Activated naive CD4-positive, alpha-beta T cell treated with anti-CD3 and anti-CD28 coated beads, Interleukin-2, amount 10 ng/mL, durations not matched to agents 7 days and 5 days (primary cell): ENCODE data around the gene TXNL4A.

Experiments
- CTCF ChIA-PET: fragments of 350-600 bp; sonication (Branson Sonifier 250); formaldehyde crosslinking; loops from one replicate; lab custom pipeline; 2021; ENCODE audit warnings: antibody characterized with exemption; lab: Charles Lee
- DNase-seq: peaks from one replicate; pipeline ENCODE4 v3.0.0-alpha.2; 2020
- H3K27ac Mint-ChIP-seq: one replicate; pipeline ENCODE4 v1.8.0; 2021; ENCODE audit warnings: mild to moderate bottlenecking, moderate library complexity, mixed read lengths
- H3K27me3 Mint-ChIP-seq: one replicate; pipeline ENCODE4 v1.8.0; 2021; ENCODE audit warnings: mild to moderate bottlenecking, mixed read lengths
- H3K36me3 Mint-ChIP-seq: one replicate; pipeline ENCODE4 v1.8.0; 2021; ENCODE audit warnings: mixed read lengths
- H3K4me1 Mint-ChIP-seq: one replicate; pipeline ENCODE4 v1.8.0; 2021; ENCODE audit warnings: mixed read lengths
- H3K4me3 Mint-ChIP-seq: one replicate; pipeline ENCODE4 v1.8.0; 2021; ENCODE audit warnings: mild to moderate bottlenecking, moderate library complexity, mixed read lengths
- H3K9me3 Mint-ChIP-seq: one replicate; pipeline ENCODE4 v1.8.0; 2021; ENCODE audit warnings: mixed read lengths

TXNL4A gene

DNA sequence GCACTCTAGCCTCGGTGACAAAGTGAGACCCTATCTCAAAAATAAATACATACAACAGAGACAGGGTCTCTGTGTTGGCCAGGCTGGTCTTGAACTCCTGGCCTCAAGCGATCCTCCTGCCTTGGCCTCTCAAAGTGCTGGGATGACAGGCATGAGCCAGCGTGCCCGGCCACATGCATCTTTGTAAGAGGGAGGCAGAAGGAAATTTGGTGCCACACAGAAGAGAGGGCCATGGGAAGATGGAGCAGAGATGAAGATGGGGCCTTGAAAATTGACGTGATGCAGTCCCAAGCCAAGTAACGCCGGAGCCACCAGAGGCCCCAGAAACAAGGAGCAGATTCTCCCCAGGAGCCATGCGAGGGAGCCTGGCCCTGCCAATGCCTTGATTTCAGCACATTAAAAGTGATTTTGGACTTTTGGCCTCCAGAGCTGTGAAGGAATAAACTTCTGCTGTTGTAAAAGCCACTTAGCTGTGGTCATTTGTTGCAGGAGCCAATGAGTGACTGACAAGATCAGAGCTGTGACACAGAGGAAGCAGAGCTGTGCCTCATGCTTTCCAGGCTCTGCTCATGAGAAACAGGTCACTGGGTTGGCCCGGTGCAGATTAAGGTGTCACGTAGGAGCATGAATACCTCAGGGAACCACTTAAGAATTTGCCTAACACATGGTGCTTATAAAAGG, 34.3 kb downstream of the TXNL4A start:
- H3K27me3 Mint-ChIP-seq = peaks cover 34% of the 10 kb centered on the region
- DNase-seq = no peak
- H3K9me3 Mint-ChIP-seq = no peaks in the 10 kb centered on the region
- H3K27ac Mint-ChIP-seq = no peak overlapping the region
- H3K4me3 Mint-ChIP-seq = no peak overlapping the region
- CTCF ChIA-PET = interaction anchor here (1.2 kb wide), 1 partner anchor 29 kb away, joined by 4 read pairs; no protein-coding TSS in a partner anchor
- peaks cover 16% of the 10 kb centered on the region for H3K4me1 Mint-ChIP-seq
- H3K36me3 Mint-ChIP-seq = peaks cover 5% of the 10 kb centered on the region

- Mint-ChIP-seq H3K4me3 (no peak overlapping the region), H3K27ac (no peak overlapping the region), H3K9me3 (no peaks in the 10 kb centered on the region), H3K27me3 (peaks cover 34% of the 10 kb centered on the region), H3K36me3 (peaks cover 9% of the 10 kb centered on the region), H3K4me1 (peaks cover 26% of the 10 kb centered on the region)
- DNase-seq = no peak
- CTCF ChIA-PET = no interaction called here
These were observed 35.3 kb downstream of the TXNL4A start for GRCh38 chr18:79952996-79953559.

DNA sequence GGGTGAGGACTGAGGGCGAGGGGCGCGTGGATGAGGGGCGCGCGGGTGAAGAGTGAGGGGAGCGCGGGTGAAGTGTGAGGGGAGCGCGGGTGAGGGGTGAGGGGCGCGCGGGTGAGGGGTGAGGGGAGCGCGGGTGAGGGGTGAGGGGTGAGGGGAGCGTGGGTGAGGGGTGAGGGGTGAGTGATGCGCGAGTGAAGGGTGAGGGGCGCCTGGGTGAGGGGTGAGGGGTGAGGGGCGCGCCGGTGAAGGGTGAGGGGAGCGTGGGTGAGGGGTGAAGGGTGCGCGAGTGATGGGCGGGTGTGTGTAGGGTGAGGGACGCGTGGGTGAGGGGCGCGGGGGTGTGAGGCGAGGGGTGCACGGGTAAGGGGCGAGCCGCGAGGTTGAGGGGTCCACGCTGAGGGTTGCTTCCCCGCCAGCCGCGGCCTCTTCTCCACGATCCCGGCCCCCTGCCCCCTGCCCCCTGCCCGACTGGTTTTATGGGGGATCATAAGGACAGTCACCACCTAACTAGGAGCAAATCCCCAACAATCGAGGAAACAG, 35.8 kb downstream of the TXNL4A start:
- DNase-seq = no peak
- no peak overlapping the region for H3K27ac Mint-ChIP-seq

DNA sequence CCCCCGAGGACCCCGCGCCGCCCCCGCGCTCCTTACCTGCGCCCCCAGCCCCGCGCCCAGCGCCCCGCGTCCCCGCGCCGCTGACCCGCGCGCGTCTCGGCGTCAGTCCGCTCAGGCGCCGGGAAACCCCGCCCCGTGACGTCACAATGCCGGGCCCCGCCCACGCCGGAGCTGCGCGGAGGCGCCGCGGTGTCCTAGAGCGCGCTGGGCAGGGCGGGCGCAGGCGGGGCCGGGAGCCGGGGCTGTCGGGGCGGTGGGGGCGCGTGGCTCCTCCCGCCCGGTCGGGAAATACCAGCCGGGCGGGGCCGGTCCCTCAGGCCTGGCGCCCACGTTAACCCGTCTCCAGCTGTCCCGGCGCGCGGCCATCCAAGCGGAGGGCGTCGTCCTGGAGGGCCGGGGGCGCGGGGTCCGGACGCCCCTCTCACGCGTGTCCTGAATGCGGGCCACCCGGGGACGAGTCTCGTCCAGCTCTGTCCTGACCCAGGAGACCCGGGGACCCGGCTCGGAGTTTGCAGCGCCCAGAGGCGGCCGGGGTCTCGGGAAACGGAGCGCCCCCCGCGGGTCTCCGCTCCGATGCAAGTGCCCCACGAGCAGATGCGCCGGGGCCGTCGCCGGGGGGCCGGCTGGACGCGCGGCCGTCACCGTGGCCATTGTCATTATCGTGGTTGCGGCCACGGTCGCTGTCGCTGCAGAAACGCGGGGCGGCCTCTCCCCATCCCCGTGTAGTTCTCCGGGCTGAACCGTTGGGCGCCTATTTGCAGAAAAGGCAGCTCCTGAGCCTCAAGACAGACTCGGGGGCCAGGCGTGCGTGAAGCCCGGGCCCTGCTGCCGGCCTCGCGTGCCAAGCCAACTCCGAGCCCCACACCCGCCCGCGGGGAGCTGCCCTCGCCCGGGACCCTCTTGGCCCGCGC, 36.6 kb downstream of the TXNL4A start, which contains the start of gene SLC66A2:
TSS of gene SLC66A2 (minus strand) at position 109 of the 911 bp plus-strand sequence. CDS start 727 bp downstream, outside the sequence.
- Mint-ChIP-seq H3K4me1 (peaks cover 29% of the 10 kb centered on the region), H3K36me3 (peaks cover 13% of the 10 kb centered on the region), H3K27me3 (peaks cover 34% of the 10 kb centered on the region), H3K9me3 (no peaks in the 10 kb centered on the region), H3K4me3 (peak within 1 kb of the TSS; percentile 83), H3K27ac (peak within 1 kb of the TSS; percentile 76)
- CTCF ChIA-PET = no interaction called here
- DNase-seq = peak; percentile 96

More for the DNA sequence above, 35.8 kb downstream of the TXNL4A start:
- peaks cover 26% of the 10 kb centered on the region for H3K4me1 Mint-ChIP-seq
- H3K9me3 Mint-ChIP-seq = no peaks in the 10 kb centered on the region
- CTCF ChIA-PET = no interaction called here
- peaks cover 34% of the 10 kb centered on the region for H3K27me3 Mint-ChIP-seq
- H3K4me3 Mint-ChIP-seq = peak overlapping the region; percentile 40
- peaks cover 9% of the 10 kb centered on the region for H3K36me3 Mint-ChIP-seq

DNA sequence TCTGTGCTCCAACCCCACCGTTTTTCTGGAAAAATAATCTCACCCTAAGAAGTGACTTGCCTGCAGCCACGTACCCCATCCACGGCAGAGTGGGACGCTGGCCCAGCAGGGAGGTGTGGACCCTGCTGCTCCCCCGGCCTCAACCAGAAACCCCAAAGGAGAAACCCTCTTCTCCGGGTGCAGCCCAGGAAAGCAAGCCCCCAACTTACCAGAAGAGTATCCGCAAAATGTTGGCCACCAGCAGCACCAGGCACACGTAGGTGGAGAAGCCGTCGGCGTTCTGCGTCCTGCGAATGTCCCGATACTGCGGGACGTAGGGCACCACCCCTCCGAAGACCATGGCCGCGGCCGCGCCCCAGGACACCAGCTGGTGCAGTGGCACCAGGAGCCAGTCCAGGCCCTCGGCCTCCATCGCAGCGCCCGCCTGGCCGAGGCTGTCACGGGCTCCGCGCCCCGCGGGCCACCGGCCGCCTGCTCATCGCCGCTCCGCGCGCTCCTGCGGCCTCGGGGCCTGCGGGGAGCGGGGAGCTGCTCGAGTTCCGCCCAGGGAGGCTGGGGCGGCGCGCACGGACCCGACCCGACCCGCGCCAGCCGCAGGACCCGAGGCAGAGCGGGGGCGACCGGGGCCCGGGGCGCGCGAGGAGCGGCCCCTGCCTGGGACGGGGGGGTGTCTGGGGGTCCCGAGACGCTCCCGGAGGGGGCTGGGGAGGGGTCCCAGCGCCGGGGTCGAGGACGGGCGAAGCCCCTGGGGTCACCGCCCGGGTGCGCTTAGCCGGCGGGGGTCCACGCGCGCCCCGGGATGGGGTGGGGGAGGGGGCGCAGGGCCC, 37.6 kb downstream of the TXNL4A start:
- Mint-ChIP-seq H3K9me3 (no peaks in the 10 kb centered on the region), H3K27ac (peak overlapping the region; percentile 76), H3K4me1 (peaks cover 34% of the 10 kb centered on the region), H3K36me3 (peaks cover 13% of the 10 kb centered on the region), H3K4me3 (peak overlapping the region; percentile 83), H3K27me3 (peaks cover 28% of the 10 kb centered on the region)
- CTCF ChIA-PET = no interaction called here
- peak; percentile 51 for DNase-seq

GRCh38 chr18:79949697-79950487, 38.5 kb downstream of the TXNL4A start:
- Mint-ChIP-seq H3K4me1 (peaks cover 38% of the 10 kb centered on the region), H3K4me3 (peak overlapping the region; percentile 83), H3K27ac (peak overlapping the region; percentile 76), H3K36me3 (peaks cover 13% of the 10 kb centered on the region), H3K9me3 (no peaks in the 10 kb centered on the region), H3K27me3 (peaks cover 21% of the 10 kb centered on the region)
- no peak for DNase-seq
- CTCF ChIA-PET = no interaction called here

DNA sequence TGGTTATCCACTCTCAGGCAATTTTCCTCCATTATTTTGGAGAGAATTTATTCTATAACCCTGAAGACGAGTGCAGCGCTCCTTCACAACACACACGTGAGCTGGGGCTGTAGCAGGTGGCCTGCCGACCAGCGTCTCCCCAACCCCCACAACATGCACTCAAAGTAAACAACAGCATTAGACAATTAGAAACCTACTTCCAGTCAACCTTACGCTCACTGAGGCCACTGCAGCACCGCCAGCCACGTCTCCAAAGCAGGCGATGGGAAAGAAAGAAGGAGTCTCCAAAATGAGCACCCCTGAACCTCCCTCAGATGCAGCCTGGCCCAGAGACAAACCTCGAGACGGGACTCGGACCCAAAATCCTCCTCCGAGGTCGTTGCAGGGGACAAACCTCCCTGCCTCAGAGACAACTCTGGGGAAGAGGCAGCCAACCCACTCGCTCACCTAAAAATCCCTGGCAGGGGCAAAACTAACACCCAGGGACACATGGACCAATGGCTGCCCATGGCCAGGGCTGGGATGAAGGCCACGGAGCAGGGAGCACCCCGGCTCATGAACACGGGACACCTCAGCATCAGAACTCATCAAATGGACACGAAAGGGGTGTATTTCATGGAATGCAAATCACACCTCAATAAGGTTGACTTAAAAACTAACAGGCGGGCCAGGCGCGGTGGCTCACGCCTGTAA, 39.5 kb downstream of the TXNL4A start:
- Mint-ChIP-seq H3K27me3 (peaks cover 12% of the 10 kb centered on the region), H3K4me3 (peak overlapping the region; percentile 83), H3K4me1 (peaks cover 49% of the 10 kb centered on the region), H3K36me3 (peaks cover 13% of the 10 kb centered on the region), H3K9me3 (no peaks in the 10 kb centered on the region), H3K27ac (peak overlapping the region; percentile 76)
- CTCF ChIA-PET = no interaction called here
- no peak for DNase-seq

DNA sequence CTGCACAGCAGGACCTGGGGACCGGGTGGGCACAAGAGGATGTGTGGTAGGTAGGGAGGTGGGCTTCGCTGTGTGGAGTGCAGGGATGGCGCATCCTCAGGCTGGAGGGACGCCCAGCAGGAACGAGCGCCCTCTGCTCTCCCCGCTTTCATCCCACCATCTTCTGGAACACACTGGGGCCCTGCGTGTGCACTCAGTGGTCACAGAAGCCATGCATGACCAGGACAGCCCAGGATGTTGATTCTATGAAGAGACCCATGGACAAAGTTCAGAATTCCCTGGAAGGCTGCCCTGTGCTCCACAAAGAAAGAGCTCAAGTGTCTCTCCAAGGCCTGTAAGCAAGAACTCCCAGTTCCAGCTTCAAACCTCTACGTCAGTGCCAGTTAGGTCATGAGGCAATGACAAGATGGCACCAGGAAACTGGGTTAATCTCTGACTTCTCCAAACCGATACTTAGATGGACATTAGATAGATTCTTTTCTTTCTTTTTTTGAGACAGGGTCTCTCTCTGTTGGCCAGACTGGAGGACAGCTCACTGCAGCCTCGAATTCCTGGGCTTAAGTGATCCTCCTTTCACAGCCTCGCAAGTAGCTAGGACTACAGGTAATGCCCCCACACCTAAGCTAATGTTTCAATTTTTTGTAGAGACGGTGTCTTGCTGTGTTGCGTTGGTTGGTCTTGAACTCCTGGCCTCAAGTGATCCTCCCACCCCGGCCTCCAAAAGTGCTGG, 40.3 kb downstream of the TXNL4A start:
- CTCF ChIA-PET = no interaction called here

GRCh38 chr18:79947054-79947755, 41.2 kb downstream of the TXNL4A start:
- Mint-ChIP-seq H3K4me3 (no peak overlapping the region), H3K27me3 (no peaks in the 10 kb centered on the region), H3K4me1 (peaks cover 49% of the 10 kb centered on the region), H3K27ac (no peak overlapping the region), H3K36me3 (peaks cover 18% of the 10 kb centered on the region), H3K9me3 (no peaks in the 10 kb centered on the region)
- CTCF ChIA-PET = no interaction called here
- no peak for DNase-seq

More for the DNA sequence above, 40.3 kb downstream of the TXNL4A start:
- Mint-ChIP-seq H3K27me3 (peaks cover 4% of the 10 kb centered on the region), H3K36me3 (peaks cover 13% of the 10 kb centered on the region), H3K4me1 (peaks cover 49% of the 10 kb centered on the region), H3K9me3 (no peaks in the 10 kb centered on the region), H3K27ac (no peak overlapping the region), H3K4me3 (no peak overlapping the region)
- no peak for DNase-seq

DNA sequence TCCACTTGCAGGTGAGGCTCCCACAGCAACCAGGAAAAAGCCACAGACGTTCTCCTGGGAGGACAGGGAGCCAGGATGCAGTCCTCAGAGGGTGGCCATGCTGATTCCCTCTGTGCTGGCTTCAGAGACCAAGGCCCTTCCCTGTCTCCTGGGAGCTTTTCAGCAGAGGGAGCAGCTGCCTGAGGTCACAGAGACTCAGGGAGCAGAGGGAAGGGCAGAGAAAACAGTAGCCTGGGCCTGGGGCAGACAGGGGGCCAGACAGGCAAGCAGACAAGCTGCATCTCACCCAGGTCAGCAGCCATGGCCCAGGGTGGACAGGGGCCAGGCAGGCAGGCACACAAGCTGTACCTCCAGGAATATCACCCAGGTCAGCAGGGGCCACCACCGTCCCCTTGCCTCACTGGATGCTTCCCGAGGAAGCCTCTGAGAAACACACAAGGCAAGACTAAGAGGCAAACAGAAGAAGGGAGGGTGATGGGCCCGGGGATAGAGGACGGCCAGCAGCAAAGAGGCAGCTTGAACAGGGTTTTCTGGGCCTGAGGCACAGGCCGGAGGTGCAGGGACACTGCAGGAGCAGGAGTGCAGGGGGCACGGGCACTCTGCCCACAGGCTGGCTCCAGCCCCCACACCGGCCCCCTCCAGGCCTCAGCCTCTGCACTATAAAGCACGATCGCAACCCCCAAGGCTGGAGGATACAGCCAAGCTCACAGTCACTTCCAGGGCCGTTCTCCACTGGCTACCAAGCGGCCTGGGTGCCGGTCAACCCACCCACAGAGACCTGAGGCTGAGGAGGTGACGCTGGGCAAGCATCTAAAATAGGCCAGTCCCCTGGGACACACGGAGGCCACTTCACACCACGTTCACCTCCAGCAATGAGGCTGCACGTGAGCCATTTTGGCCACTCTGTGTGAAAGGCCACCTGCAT, 43.0 kb downstream of the TXNL4A start:
- CTCF ChIA-PET = no interaction called here
- Mint-ChIP-seq H3K27ac (peak overlapping the region; percentile 24), H3K9me3 (no peaks in the 10 kb centered on the region), H3K4me1 (peaks cover 46% of the 10 kb centered on the region), H3K27me3 (no peaks in the 10 kb centered on the region), H3K36me3 (peaks cover 29% of the 10 kb centered on the region), H3K4me3 (no peak overlapping the region)
- no peak for DNase-seq

DNA sequence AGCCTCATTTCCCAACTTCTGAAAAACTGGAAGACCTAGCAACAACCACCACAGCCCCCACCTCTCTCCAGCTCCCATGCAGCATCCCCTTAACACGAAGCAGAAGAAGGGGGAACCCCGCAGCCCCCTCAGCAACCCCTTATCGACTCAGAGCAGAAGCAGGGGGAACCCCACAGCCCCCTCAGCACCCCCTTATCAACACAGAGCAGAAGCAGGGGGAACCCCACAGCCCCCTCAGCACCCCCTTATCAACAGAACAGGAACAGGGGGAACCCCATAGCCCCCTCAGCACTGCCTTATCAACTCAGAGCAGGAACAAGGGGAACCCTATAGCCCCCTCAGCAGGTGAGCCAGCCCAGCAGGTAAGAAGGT, 43.6 kb downstream of the TXNL4A start:
- CTCF ChIA-PET = no interaction called here
- DNase-seq = no peak
- Mint-ChIP-seq H3K4me1 (peaks cover 39% of the 10 kb centered on the region), H3K9me3 (no peaks in the 10 kb centered on the region), H3K4me3 (no peak overlapping the region), H3K27ac (peak overlapping the region; percentile 42), H3K27me3 (no peaks in the 10 kb centered on the region), H3K36me3 (peaks cover 33% of the 10 kb centered on the region)
